Activated naive CD4-positive, alpha-beta T cell treated with anti-CD3 and anti-CD28 coated beads, Interleukin-2, amount 50 U/mL, for 16 hours (primary cell): ENCODE results near the gene OPTC.
"Not testable (repeated sequence)": the region's sequence is repeated elsewhere in the genome, so short reads cannot be mapped to it uniquely, and the experiment has no call there.

Experiments
- DNase-seq: peaks from one replicate; pipeline ENCODE4 v3.0.0-alpha.2; 2020

OPTC gene

GRCh38 chr1:203465948-203466347, 28.0 kb upstream of the OPTC start:
- no peak for DNase-seq

- not testable (repeated sequence) for DNase-seq
Measured at GRCh38 chr1:203466906-203467549, 26.9 kb upstream of the OPTC start.

GRCh38 chr1:203467550-203467921, 26.4 kb upstream of the OPTC start:
- DNase-seq = no peak

GRCh38 chr1:203468326-203468725, 25.6 kb upstream of the OPTC start:
- DNase-seq = no peak

- DNase-seq = no peak
Measured at GRCh38 chr1:203470240-203470639, 23.7 kb upstream of the OPTC start.

GRCh38 chr1:203471841-203472240, 22.1 kb upstream of the OPTC start:
- DNase-seq = no peak

- no peak for DNase-seq
Measured at GRCh38 chr1:203473281-203473680, 20.7 kb upstream of the OPTC start.

- no peak for DNase-seq
Measured at GRCh38 chr1:203473781-203474305, 20.1 kb upstream of the OPTC start.

GRCh38 chr1:203475012-203475981, 18.7 kb upstream of the OPTC start, which contains the start of gene PRELP:
TSS of gene PRELP (plus strand) at chr1:203475806. CDS start at chr1:203483185, 7,379 bp downstream.
- no peak for DNase-seq

GRCh38 chr1:203476216-203476814, 17.6 kb upstream of the OPTC start:
- no peak for DNase-seq

GRCh38 chr1:203477748-203478147, 16.2 kb upstream of the OPTC start:
- DNase-seq = no peak

- no peak for DNase-seq
Measured at GRCh38 chr1:203478231-203478630, 15.7 kb upstream of the OPTC start.

- DNase-seq = no peak
Measured at GRCh38 chr1:203478986-203479385, 15.0 kb upstream of the OPTC start.

- no peak for DNase-seq
Measured at GRCh38 chr1:203479646-203480045, 14.3 kb upstream of the OPTC start.

- no peak for DNase-seq
Measured at GRCh38 chr1:203480084-203480483, 13.9 kb upstream of the OPTC start.

- peak; percentile 21 for DNase-seq
Measured at GRCh38 chr1:203480525-203481084, 13.3 kb upstream of the OPTC start.

- no peak for DNase-seq
Measured at GRCh38 chr1:203481196-203481595, 12.8 kb upstream of the OPTC start.

GRCh38 chr1:203486618-203487370, 7.2 kb upstream of the OPTC start:
- DNase-seq = no peak

GRCh38 chr1:203488539-203488938, 5.4 kb upstream of the OPTC start:
- no peak for DNase-seq

- DNase-seq = no peak
Measured at GRCh38 chr1:203490607-203491006, 3.3 kb upstream of the OPTC start.

- no peak for DNase-seq
Measured at GRCh38 chr1:203491664-203492063, 2.3 kb upstream of the OPTC start.

GRCh38 chr1:203492082-203492747, 1.7 kb upstream of the OPTC start:
- DNase-seq = no peak
